Epithelial cell of proximal tubule (primary cell): Measurements from ENCODE around the gene CSTB. TPM values are rescaled to one million over a fixed set of nuclear protein-coding genes. Genes with fewer than 3 reads are reported as not detected.
A peak's percentile ranks its signal among the peaks of the same experiment; 100 is the strongest.
"Not testable (repeated sequence)": the region's sequence is repeated elsewhere in the genome, so short reads cannot be mapped to it uniquely, and the experiment has no call there.

Experiments
- DNase-seq: peaks from one replicate; pipeline ENCODE4 v3.0.0-alpha.2; 2011; ENCODE audit warnings: low read depth
- H3K4me3 ChIP-seq: 2 replicates; pipeline ENCODE4 v1.5.1; 2011; ENCODE audit warnings: low read depth, mild to moderate bottlenecking, low read length
- total RNA-seq: library from RNA; depleted of rRNA; stranded (reverse); fragments of >200 nt; gene quantifications from 2 replicates; pipeline ENCODE4 v1.2.3, GENCODE V29; 2015
- TF ChIP-seq, protein P1 (sequence below): conservative IDR thresholded peaks from 2 replicates; pipeline ENCODE4 v1.5.1; 2012; ENCODE audit warnings: low read depth, mild to moderate bottlenecking, low read length

Gene CSTB, protein sequence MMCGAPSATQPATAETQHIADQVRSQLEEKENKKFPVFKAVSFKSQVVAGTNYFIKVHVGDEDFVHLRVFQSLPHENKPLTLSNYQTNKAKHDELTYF
- total RNA-seq, result 11.0 and 20.1 TPM in 2 replicates

DNA sequence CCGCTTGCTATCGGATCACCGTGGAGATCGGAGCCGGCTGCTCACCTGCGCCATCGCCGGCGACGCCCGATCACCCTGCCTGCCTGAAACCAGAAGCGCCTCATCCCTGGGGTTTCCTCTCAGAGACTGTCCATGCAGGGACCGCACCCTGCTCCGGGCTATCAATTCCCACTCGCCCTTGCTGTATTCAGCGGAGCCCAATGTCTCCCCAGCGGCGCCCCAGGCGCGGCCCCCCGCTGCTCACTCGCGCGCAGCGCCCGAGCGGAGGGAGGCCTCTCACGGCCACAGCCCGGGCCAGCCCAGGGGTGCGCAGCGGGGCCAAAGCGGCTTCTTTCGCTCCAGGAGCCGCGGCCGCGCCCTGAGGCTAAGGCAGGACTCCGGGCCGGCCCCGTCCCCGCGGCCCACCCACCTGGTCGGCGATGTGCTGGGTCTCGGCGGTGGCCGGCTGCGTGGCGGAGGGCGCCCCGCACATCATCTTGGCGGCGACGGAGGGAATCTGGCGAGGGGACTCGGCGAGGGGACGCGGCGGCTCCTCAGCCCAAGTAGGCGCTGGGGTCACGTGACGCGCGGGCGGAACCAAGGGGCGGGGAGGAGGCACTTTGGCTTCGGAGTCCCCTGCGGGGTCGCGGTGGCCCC is at the start of gene CSTB:
Gene CSTB, minus strand, starts transcription at position 514 of the 636 bp plus-strand sequence. Its CDS starts 39 bp downstream, at position 475.
- no peak for DNase-seq
- TF ChIP-seq, protein P1, sequence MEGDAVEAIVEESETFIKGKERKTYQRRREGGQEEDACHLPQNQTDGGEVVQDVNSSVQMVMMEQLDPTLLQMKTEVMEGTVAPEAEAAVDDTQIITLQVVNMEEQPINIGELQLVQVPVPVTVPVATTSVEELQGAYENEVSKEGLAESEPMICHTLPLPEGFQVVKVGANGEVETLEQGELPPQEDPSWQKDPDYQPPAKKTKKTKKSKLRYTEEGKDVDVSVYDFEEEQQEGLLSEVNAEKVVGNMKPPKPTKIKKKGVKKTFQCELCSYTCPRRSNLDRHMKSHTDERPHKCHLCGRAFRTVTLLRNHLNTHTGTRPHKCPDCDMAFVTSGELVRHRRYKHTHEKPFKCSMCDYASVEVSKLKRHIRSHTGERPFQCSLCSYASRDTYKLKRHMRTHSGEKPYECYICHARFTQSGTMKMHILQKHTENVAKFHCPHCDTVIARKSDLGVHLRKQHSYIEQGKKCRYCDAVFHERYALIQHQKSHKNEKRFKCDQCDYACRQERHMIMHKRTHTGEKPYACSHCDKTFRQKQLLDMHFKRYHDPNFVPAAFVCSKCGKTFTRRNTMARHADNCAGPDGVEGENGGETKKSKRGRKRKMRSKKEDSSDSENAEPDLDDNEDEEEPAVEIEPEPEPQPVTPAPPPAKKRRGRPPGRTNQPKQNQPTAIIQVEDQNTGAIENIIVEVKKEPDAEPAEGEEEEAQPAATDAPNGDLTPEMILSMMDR, result no peak
- H3K4me3 ChIP-seq, result peak within 1 kb of the TSS; percentile 85

DNA sequence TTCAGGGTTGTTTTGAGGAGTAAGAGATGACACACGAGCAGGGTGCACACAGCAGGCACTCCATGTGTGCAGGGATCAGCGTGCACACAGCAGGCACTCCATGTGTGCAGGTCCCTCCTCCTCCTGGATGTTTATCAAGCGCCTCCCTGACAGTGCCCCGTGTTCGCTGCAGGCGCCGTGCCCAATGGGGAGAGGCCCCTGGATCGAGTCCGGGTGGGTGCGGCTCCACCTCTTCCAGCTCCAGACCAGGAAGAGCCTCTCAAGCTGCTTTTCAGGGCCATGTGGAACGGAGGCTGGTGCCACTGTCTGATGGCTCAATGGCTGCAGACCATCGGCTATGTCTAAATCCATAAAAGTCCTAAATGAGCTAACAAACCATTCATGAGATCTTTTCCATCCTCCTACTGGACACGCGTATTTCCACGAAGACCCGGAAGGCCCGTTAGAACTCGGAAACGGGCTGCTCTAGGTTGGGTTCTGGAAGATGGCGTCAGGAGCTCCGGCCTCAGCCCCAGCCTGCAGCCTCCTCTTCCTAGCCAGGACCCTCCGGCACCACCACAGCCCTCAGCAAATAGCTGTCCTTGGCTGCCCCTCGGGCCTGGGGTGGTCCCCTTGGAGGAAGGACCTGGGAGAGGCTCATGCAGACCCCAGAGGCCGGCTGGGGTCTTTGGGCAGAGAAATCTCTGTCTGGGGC is 49.3 kb upstream of the CSTB start:
- no peak for DNase-seq
- TF ChIP-seq, protein P1, result no peak

DNA sequence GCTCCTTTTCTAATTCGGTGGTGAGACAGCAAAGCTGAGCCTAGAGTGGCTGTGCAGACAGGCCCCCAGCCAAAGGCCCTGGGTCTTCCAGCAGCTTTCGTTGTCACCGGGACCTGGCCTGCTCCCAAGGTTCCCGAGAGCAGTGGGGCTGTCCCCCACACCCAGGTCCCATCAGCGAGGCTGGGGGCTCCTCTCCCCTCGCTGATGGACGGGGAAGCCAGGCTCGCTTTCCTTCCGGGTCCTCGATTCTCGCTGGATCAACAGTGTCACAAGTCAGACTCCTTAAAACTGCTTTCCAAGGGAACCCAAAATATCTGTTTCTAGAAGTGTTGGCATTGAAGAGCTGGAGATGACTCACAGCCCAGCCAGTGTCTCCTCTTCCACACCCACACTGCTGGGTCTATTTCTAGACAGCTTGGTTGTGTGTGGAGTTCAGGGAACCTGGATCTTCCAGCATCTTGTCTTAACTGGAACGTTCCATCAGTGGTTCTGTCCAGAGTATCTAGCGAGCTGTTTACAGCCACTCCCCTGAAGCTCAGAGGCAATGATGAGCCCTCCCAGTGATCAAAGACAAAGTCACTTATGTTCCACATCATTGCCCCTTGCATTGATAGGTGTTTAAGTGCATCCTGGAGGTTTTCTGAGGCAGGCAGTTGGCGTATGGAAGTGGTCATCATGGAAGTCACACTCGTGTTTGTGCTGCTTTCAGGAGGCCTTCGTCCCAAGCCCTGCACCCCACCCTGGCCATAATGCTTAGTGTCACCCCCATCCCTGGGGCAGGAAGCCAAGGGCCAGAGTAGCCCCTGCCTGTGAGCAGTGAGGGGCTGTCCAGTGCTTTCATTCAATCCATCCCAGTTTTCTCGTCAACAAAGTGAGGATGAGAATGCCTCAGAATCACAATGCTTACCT is 48.5 kb upstream of the CSTB start:
- TF ChIP-seq, protein P1, result no peak
- H3K4me3 ChIP-seq, result no peak overlapping the region
- no peak for DNase-seq

More for the DNA sequence above, 49.3 kb upstream of the CSTB start:
- no peak overlapping the region for H3K4me3 ChIP-seq

DNA sequence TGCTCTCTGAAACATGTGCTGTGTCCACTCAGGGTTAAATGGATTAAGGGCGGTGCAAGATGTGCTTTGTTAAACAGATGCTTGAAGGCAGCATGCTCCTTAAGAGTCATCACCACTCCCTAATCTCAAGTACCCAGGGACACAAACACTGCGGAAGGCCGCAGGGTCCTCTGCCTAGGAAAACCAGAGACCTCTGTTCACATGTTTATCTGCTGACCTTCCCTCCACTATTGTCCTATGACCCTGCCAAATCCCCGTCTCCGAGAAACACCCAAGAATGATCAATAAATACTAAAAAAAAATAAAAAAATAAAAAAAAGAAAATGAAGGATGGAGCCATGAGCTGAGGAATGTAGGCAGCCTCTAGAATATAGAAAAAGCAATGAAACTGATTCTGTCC is 46.6 kb upstream of the CSTB start:
- H3K4me3 ChIP-seq, DNase-seq: not testable (repeated sequence)

DNA sequence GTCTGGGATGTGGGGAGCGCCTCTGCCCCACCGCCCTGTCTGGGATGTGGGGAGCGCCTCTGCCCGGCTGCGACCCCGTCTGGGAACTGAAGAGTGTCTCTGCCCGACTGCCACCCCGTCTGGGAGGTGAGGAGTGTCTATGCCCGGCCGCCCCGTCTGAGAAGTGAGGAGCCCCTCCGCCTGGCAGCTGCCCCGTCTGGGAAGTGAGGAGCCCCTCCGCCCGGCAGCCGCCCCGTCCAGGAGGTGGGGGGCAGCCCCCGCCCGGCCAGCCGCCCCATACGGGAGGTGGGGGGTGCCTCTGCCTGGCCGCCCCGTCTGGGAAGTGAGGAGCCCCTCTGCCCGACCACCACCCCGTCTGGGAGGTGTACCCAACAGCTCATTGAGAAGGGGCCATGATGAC is 46.1 kb upstream of the CSTB start:
- not testable (repeated sequence) for DNase-seq, H3K4me3 ChIP-seq

DNA sequence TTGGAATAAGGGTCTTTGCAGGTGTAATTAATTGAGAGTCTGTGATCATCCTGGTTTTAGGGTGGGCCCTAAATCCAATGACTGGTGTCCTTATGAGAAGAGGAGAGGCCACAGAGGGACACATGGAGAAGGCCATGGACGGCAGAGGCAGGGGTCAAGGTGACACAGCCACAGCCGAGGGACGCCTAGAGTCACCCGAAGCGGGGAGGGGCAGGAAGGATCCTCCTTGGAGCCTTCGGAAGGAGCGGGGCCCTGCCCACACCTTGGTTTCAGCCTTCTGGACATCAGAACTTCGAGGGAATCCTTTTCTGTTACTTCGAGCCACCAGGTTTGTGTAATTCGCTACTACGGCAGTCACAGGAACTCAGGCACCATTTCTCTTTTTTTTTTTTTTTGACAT is 44.4 kb upstream of the CSTB start:
- no peak for DNase-seq
- no peak overlapping the region for H3K4me3 ChIP-seq
- TF ChIP-seq, protein P1, result no peak

DNA sequence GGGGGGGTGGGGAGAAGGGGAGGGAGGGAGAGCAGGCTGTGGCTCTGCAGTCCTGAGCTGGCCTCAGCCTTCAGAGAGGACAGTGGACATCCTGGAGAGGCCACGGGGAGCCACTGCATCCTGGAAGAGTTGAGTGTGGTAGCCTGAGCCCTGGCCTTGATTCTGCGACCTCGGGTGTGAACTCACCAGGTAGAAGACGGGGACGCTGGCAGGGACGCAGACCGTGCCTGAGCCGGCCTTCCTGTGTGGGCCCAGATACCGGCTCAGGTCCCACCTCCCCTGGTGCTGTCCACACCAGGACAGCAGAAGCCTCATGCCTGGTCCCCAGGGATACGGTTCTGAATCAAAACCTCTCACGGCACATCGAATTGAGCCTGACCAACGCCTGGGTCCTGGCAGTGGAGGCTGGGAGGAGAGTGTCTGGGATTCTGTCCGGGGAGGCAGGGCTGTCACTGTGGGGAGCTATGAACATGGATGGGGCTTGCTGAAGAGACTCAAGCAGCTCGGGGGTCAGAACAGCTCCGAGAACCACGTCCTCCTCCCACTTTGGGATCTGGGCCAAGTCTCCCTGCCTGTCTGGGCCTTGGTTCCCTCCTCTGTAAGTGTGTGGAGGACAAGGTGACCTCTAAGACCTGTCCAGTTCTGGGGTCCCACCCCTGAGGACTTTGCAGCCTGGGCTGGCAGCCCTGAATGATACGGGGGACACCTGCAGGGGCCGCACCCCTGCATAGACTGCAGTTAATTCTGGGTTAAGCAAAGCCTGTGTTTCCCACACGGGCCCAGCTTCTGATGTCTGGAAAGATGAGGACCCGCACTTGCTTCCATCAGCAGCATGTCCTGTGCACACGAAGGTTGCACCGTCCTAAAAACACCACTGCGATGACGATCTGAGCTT is 43.6 kb upstream of the CSTB start:
- TF ChIP-seq, protein P1, result no peak
- H3K4me3 ChIP-seq, result no peak overlapping the region
- DNase-seq, result no peak
